Ecto neural progenitor cell (in vitro differentiated cells): Measurements from ENCODE around the gene KY.

ENCODE experiments used
- DNase-seq: peaks from one replicate; pipeline ENCODE4 v3.0.0-alpha.2; 2018; ENCODE audit warnings: low spot score

The KY gene

DNA sequence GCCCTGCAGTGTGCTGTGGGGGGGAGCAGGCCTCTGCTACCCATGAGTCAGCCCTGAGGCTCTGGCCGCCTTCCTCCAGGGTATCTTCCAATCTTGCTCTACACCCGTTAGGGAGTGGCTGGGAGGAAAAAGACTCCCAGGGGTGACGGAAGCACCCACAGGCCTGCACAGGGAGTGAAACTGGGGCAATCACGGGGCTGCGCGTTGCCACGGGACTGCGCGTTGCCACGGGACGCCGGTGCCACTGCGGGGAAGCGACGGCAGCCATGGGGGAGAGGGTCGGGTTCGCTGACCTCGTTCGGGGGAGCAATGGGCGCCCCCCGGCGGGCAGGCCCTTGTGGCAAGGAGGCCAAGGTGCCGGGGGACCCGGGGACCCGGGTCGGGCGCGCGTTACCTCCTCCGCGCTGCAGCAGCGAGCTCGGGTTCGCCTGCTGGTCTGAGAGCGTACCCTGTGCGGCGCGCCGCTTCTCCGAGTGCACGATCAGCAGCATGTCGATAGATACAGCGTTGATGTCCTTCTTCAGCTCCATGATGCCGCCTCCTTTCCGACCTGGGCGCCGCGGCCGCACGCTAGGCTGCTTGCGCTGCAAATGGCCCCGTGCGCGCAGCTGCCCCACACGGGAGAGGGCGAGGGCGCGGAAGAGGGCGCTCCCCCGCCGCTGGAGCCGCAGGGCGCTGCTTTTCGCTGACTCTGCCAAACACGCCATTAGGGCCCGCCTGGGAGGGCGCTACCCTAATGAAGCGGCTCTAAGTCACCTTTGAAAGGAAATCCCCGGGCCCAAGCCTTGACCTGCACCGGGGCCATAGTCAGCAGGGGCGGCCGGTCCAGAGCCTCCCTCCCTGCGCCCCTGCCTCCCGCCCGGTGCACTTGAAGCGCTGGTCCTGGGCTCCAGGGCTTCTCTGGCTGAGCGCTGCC is at the start of gene KY:
TSS of gene KY (minus strand) at position 592 of the 916 bp plus-strand sequence. CDS start at position 530, 62 bp downstream.
- peak; percentile 75 for DNase-seq

- DNase-seq: no peak
These were observed 48.9 kb upstream of the KY start for GRCh38 chr3:134699721-134700120.

GRCh38 chr3:134699141-134699711 is 48.4 kb upstream of the KY start:
- DNase-seq: no peak

GRCh38 chr3:134697830-134698689 is 47.2 kb upstream of the KY start:
- no peak for DNase-seq

DNA sequence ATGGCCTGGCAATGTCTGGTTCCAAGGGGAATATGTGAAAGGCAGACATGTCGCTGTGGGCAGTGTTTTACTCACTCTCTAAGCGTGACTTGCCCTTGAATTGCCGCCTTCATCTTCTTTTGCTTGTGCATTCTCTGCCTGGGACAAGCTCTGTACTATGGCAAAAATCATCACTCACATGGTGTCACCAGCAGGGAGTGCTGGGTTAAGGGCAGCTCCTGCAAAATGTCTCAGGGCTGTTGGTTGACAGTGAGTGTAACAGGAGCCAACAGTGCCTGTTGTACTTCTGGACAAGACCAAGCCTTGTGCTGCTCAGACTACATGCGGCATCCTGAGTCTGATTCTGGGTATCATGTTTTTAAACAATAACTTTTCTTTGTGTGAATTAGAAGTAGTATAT is 45.3 kb upstream of the KY start:
- DNase-seq: no peak

- no peak for DNase-seq
These were observed 44.2 kb upstream of the KY start for GRCh38 chr3:134694946-134695543.

- DNase-seq: peak; percentile 55
These were observed 43.6 kb upstream of the KY start for GRCh38 chr3:134694466-134694865.

GRCh38 chr3:134693804-134694203 is 43.0 kb upstream of the KY start:
- DNase-seq: no peak

GRCh38 chr3:134693226-134693625 is 42.4 kb upstream of the KY start:
- no peak for DNase-seq

DNA sequence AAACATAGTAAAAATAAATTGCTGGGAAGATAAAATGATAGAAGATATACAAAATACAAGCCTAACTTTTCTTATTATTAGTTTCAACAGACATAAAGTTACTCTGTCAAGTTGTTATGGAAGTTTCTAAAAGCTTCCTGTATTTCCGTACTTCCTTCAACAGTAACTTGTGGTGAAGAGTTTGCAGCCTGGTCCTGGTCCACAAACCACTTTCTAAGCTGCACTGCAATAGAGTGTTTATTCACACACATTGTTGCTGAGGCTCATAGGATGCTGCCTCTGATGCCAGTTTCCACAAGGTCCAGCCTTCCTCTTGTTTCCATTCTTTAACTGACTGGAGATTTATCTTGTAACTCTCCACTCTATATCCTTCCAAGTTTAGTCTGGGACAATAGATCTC is 39.4 kb upstream of the KY start:
- DNase-seq: no peak

DNA sequence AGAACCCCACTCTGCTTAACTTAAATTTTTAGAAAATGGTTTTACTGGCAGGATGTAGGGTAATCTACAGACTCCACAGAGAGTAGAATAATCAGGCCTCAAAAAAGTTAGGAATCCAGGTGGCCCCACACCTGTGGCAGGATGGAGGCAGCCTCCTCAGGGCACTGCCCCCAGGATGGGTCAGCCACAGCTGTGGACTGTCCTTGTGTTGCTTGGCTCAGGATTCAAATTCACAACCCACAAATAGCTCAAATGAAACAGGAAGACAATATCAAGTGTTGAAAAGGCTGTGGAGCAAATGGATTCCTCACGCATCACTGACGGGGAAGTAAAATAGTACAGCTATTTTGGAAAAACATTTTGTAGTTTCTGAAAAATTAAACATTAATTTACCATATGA is 36.8 kb upstream of the KY start:
- no peak for DNase-seq

DNA sequence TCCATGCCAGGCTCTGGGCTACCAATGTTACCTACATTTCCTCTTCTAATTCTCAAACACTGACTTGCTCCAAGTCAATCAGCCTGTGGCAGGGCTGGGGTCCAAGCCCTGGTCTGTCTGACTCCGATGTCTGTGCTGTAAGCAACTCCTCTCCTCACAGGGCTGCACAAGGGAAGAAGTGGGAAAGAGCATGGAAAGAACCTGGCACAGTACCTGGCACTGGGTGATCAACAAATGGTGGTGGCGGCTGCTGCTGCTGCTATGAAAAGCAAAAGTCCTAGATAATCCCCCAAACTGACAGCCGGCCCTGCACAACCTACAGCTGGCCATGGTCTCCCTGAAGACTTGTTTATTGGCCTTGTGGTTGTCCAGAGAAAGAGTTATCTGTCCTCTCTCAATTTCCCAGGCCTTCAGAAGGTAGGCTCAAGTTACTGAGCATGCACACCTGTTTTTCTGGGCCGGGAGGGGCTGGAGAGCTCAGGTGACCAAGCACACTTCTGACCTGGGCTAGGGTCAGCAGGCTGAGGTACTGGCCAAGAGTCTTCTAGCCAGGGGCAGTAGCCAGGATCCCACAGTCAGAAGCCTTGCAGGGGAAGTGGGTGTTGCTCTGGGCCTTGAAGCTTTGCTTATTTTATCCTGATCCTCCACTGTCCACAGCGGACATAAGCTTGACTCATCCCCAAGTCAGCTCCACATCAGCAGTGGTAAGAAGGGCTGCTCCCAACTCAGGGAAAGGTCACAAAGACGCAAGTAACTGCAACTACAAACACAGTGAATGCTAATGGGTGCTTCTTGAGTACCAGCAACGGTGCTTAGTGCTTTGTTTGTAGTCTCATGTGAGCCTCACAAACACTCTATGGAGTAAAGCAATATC is 35.3 kb upstream of the KY start:
- no peak for DNase-seq

GRCh38 chr3:134682196-134682880 is 31.5 kb upstream of the KY start:
- no peak for DNase-seq

DNA sequence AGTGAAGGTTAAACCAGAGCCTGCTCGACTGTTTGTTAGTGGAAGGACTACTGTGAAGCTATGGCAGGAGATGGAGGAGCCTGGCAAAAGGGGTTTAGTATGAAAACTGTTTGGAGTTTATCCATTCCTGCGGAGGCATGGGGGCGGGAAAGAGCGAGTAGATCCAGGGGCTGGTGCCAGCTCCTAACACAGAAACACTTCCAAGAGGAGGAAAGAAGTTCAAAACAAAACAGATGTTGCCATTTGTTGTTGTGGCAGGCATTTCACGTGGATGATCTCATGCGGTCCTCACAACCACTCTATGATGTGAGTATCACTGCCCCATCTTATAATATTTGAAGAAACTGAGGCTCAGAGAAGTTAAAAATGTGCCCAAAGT is 30.7 kb upstream of the KY start:
- no peak for DNase-seq

- DNase-seq: no peak
These were observed 30.1 kb upstream of the KY start for GRCh38 chr3:134680796-134681521.

DNA sequence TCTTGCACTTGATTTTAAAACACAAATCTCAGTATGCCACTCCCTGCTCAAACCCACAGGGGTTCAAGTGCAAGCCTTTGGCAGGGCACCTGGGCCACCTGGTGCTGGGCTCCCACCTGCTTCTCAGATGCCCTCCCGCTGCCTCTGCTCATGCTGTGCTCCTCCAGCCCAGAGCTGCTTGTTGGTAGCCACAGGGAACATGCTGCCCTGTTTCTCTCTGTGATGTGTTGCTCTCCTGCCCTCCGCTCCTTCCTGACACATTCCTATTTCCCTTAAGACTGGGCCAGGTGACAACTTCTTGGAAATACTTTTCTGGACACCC is 27.1 kb upstream of the KY start:
- DNase-seq: no peak

DNA sequence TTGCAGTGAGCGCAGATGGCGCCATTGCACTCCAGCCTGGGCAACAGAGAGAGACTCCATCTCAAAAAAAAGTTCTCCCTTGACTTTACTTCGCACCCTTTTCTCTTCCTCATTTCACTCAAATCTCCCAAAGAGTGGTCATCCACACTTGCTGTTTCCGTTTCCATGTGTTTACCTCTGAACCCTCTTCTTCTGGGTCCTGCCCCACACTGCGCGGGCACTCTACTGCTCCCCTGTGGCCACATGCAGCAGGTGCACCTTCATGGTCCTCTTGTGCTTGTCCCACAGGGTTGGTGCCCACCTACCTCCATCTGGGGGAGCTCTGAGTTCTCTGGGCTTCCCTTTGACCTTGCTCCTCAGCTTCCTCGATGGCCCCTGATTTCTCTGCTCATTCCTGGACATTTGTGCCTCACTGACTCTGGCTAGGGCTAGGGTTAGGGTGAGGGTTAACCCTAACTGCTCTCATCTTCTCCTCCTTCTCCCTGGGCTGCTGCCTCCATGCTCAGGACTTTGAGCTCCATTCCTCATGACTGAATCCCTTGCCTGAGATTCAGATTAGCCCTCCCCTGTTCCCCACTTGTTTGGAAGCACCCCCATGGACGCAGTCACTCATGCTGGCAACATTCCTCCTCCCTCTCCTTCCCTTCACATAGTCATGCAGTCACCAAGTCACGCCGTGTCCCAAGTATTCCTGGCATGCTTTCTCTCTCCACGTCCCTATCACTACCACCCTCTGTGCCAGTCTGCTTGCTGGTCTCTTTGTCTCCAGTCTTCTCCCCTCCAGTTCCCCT is 26.6 kb upstream of the KY start:
- DNase-seq: peak; percentile 49

DNA sequence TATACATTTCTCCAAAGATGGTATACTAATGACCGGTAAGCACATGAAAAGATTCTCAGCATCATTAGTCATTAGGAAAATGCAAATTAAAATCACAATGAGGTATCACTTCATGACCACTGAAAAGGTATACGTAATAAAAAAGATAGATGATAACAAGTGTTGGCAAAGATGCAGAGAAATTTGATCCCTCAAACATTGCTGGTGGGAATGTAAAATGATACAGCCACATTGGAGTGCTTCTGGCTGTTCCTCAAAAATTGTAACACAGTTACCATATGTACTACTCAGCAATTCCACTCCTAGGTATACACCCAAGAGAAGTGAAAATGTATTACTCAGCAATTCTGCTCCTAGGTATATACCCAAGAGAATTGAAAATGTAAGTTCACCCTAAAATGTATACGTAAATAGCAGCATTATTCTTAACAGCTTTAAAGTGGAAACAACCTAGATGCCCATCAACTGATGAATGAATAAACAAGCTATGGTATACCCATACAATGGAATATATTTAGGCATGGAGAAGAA is 25.0 kb upstream of the KY start:
- DNase-seq: no peak

- no peak for DNase-seq
These were observed 21.7 kb upstream of the KY start for GRCh38 chr3:134672571-134672970.
